GM12892 (cell line): ENCODE measurements around the gene C14orf93.

Experiments used
- POLR2A ChIP-seq: IDR thresholded peaks from 2 replicates; pipeline ENCODE4 v1.6.1; 2011; ENCODE audit warnings: low read depth, low read length, control low read depth
- POLR2AphosphoS5 ChIP-seq: IDR thresholded peaks from 2 replicates; pipeline ENCODE4 v1.6.1; 2011; ENCODE audit warnings: low read depth, low read length, control low read depth

GRCh38 chr14:22994762-22995275, 15.1 kb downstream of the C14orf93 start:
- TF ChIP-seq POLR2AphosphoS5 (no peak), POLR2A (no peak)
